Measurements from ENCODE around the gene RAD51B. TPM values are rescaled to one million over a fixed set of nuclear protein-coding genes. Genes with fewer than 3 reads are reported as not detected.

The RAD51B gene
- total RNA-seq, 1 experiment from 2014 or later: 10.8 TPM

GRCh38 chr14:68632054-68632895, 812.7 kb downstream of the RAD51B start:
- H3F3A ChIP-seq (ENCODE audit: low read length, unreplicated experiment): no peaks in the 10 kb centered on the region
- TF ChIP-seq, protein P1, sequence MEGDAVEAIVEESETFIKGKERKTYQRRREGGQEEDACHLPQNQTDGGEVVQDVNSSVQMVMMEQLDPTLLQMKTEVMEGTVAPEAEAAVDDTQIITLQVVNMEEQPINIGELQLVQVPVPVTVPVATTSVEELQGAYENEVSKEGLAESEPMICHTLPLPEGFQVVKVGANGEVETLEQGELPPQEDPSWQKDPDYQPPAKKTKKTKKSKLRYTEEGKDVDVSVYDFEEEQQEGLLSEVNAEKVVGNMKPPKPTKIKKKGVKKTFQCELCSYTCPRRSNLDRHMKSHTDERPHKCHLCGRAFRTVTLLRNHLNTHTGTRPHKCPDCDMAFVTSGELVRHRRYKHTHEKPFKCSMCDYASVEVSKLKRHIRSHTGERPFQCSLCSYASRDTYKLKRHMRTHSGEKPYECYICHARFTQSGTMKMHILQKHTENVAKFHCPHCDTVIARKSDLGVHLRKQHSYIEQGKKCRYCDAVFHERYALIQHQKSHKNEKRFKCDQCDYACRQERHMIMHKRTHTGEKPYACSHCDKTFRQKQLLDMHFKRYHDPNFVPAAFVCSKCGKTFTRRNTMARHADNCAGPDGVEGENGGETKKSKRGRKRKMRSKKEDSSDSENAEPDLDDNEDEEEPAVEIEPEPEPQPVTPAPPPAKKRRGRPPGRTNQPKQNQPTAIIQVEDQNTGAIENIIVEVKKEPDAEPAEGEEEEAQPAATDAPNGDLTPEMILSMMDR (conservative IDR thresholded peaks at IDR 0.05; ENCODE audit: low read depth, low read length): no peak
- no peak for TF ChIP-seq EZH2 (IDR thresholded peaks at IDR 0.05; ENCODE audit: low read length, unreplicated experiment)
- TF ChIP-seq EZH2phosphoT487 (IDR thresholded peaks at IDR 0.05; ENCODE audit: borderline replicate concordance, low read length): no peak
- no peak overlapping the region for H3K27ac ChIP-seq (ENCODE audit: low read length)
- no peak for DNase-seq
- no peaks in the 10 kb centered on the region for H3K27me3 ChIP-seq (ENCODE audit: low read length)
- no peaks in the 10 kb centered on the region for H4K20me1 ChIP-seq (ENCODE audit: low read length)
- no peaks in the 10 kb centered on the region for H3K9me2 ChIP-seq (replicated peaks; ENCODE audit: low read length)
- ATAC-seq: no peak
- no peak overlapping the region for H3K4me2 ChIP-seq (ENCODE audit: low read length)
- POLR2A ChIA-PET (ENCODE audit: unreplicated experiment): no interaction called here
- no peaks in the 10 kb centered on the region for H3K79me2 ChIP-seq (ENCODE audit: low read length)
- no peak overlapping the region for H2AFZ ChIP-seq (ENCODE audit: low read length)
- no peak overlapping the region for H3K9ac ChIP-seq (ENCODE audit: low read length)
- peaks cover 9% of the 10 kb centered on the region for H3K4me1 ChIP-seq (ENCODE audit: insufficient read depth, low read length)
- H3K4me3 ChIP-seq (ENCODE audit: low read length): no peak overlapping the region
- BruUV-seq (replicated peaks): no TSS peak
- CTCF ChIA-PET: no interaction called here
- H3K36me3 ChIP-seq (ENCODE audit: low read depth, low read length): no peaks in the 10 kb centered on the region
- intact Hi-C loops (cut with micrococcal nuclease): no loop called here
- H3K9me3 ChIP-seq (ENCODE audit: low read length): no peaks in the 10 kb centered on the region

DNA sequence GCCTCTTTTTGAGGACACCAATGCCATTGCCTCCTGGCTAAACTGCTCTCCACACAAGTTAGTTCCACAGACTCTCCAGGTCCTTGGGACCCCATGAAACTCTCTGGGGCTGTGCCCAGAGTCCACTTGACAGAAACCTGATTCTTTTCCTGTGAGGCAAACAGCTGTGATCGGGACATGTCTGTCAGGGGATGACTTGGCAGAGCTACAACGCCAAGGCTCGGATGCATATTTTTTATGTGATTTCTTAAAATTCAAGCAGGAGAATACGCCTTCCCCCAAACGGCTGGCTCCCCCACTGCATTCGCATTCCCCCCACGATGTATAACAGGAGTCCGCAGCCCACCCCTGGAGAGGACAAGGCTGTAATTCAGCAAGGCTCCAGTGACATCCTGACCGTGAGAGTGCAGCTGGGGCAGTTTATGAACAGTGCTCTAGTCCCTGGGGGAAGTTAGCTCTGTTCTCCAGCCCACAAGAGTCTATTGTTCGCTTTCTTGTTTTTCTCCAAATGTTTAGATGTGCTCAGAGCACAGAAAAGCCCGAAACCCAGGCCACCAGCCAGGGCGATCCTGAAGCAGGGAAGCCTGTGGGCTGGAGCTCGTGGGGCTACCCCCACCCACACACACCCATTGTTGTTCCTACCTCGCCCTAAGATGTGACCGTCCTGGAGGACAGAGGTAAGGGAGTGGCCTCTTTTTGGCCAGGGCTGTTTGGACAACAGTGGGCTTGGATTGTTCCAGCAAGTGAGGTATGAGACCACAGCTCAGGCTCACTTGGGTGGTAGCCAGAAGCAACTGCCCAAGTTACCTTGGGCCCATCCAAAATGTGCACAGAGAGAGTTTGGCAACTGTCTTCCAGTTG, 813.8 kb downstream of the RAD51B start:
- ChIA-PET CTCF (no interaction called here), POLR2A (ENCODE audit: unreplicated experiment) (no interaction called here)
- no peaks in the 10 kb centered on the region for H3F3A ChIP-seq (ENCODE audit: low read length, unreplicated experiment)
- H3K79me2 ChIP-seq (ENCODE audit: low read length): no peaks in the 10 kb centered on the region
- DNase-seq (no peak), ATAC-seq (no peak)
- H2AFZ ChIP-seq (ENCODE audit: low read length): no peak overlapping the region
- no peaks in the 10 kb centered on the region for H3K9me3 ChIP-seq (ENCODE audit: low read length)
- H3K4me3 ChIP-seq (ENCODE audit: low read length): no peak overlapping the region
- H3K9ac ChIP-seq (ENCODE audit: low read length): no peak overlapping the region
- no peak for TF ChIP-seq EZH2phosphoT487 (IDR thresholded peaks at IDR 0.05; ENCODE audit: borderline replicate concordance, low read length)
- TF ChIP-seq EZH2 (IDR thresholded peaks at IDR 0.05; ENCODE audit: low read length, unreplicated experiment): no peak
- TF ChIP-seq, protein P1 (conservative IDR thresholded peaks at IDR 0.05; ENCODE audit: low read depth, low read length): no peak
- H3K4me1 ChIP-seq (ENCODE audit: insufficient read depth, low read length): peaks cover 9% of the 10 kb centered on the region
- H3K27ac ChIP-seq (ENCODE audit: low read length): no peak overlapping the region
- H4K20me1 ChIP-seq (ENCODE audit: low read length): no peaks in the 10 kb centered on the region
- intact Hi-C loops (cut with micrococcal nuclease): no loop called here
- BruUV-seq (replicated peaks): no TSS peak
- H3K4me2 ChIP-seq (ENCODE audit: low read length): no peak overlapping the region
- no peaks in the 10 kb centered on the region for H3K27me3 ChIP-seq (ENCODE audit: low read length)
- H3K36me3 ChIP-seq (ENCODE audit: low read depth, low read length): no peaks in the 10 kb centered on the region
- no peaks in the 10 kb centered on the region for H3K9me2 ChIP-seq (replicated peaks; ENCODE audit: low read length)

All from PC-3 (cell line).